ENCODE data around the gene REV3L.
"Not testable (repeated sequence)": the region's sequence is repeated elsewhere in the genome, so short reads cannot be mapped to it uniquely, and the experiment has no call there.

REV3L gene

GRCh38 chr6:111294374-111294967 lies 188.5 kb downstream of the REV3L start:
- no peaks in the 10 kb centered on the region; the same call in 1 of the 2 replicates for H3K36me3 ChIP-seq
- no peaks in the 10 kb centered on the region for H3K27me3 ChIP-seq (ENCODE audit: insufficient read depth, low read depth, severe bottlenecking)
- no peak for TF ChIP-seq CTCF (IDR thresholded peaks at IDR 0.05; ENCODE audit: low read depth, low read length)
- no peak overlapping the region for H3K27ac ChIP-seq
- H3K4me3 ChIP-seq (ENCODE audit: low read depth, low read length), result no peak overlapping the region
- DNase-seq, result no peak
- H3K9me3 ChIP-seq (ENCODE audit: severe bottlenecking), result no peaks in the 10 kb centered on the region

- Histone ChIP-seq H3K9me3 (ENCODE audit: severe bottlenecking) (no peaks in the 10 kb centered on the region), H3K27ac (no peak overlapping the region), H3K27me3 (ENCODE audit: insufficient read depth, low read depth, severe bottlenecking) (no peaks in the 10 kb centered on the region), H3K36me3 (no peaks in the 10 kb centered on the region), H3K4me3 (ENCODE audit: low read depth, low read length) (no peak overlapping the region)
- no peak for DNase-seq
- no peak for TF ChIP-seq CTCF (IDR thresholded peaks at IDR 0.05; ENCODE audit: low read depth, low read length)
Observed at GRCh38 chr6:111291336-111292259, 191.4 kb downstream of the REV3L start.

GRCh38 chr6:111290689-111291335 lies 192.2 kb downstream of the REV3L start:
- not testable (repeated sequence) for H3K27me3 ChIP-seq (ENCODE audit: insufficient read depth, low read depth, severe bottlenecking); DNase-seq; H3K36me3 ChIP-seq; H3K4me3 ChIP-seq (ENCODE audit: low read depth, low read length); H3K27ac ChIP-seq; H3K9me3 ChIP-seq (ENCODE audit: severe bottlenecking)

GRCh38 chr6:111284356-111284755 lies 198.7 kb downstream of the REV3L start:
- not testable (repeated sequence) for DNase-seq; H3K27ac ChIP-seq; H3K36me3 ChIP-seq; H3K9me3 ChIP-seq (ENCODE audit: severe bottlenecking); H3K4me3 ChIP-seq (ENCODE audit: low read depth, low read length); H3K27me3 ChIP-seq (ENCODE audit: insufficient read depth, low read depth, severe bottlenecking)

- no peak overlapping the region for H3K4me3 ChIP-seq (ENCODE audit: low read depth, low read length)
- H3K36me3 ChIP-seq, result peaks cover 4% of the 10 kb centered on the region
- no peaks in the 10 kb centered on the region for H3K9me3 ChIP-seq (ENCODE audit: severe bottlenecking)
- no peaks in the 10 kb centered on the region for H3K27me3 ChIP-seq (ENCODE audit: insufficient read depth, low read depth, severe bottlenecking)
- H3K27ac ChIP-seq, result no peak overlapping the region
- DNase-seq, result no peak
- TF ChIP-seq CTCF (IDR thresholded peaks at IDR 0.05; ENCODE audit: low read depth, low read length), result no peak
Observed at GRCh38 chr6:111283707-111284106, 199.3 kb downstream of the REV3L start.

- Histone ChIP-seq H3K9me3 (ENCODE audit: severe bottlenecking) (no peaks in the 10 kb centered on the region), H3K27ac (no peak overlapping the region), H3K36me3 (peaks cover 4% of the 10 kb centered on the region), H3K4me3 (ENCODE audit: low read depth, low read length) (no peak overlapping the region), H3K27me3 (ENCODE audit: insufficient read depth, low read depth, severe bottlenecking) (no peaks in the 10 kb centered on the region)
- no peak for DNase-seq
- TF ChIP-seq CTCF (IDR thresholded peaks at IDR 0.05; ENCODE audit: low read depth, low read length), result no peak
Observed at GRCh38 chr6:111282515-111282914, 200.5 kb downstream of the REV3L start.
